GM12874 (cell line): ENCODE results near the gene IL21.

Source experiments
- CTCF ChIP-seq: IDR thresholded peaks from 2 replicates; pipeline ENCODE4 v1.5.1; 2011; ENCODE audit warnings: low read depth, mild to moderate bottlenecking, control low read depth, low read length, moderate library complexity; ENCODE audit not compliant: insufficient read depth

Gene IL21

GRCh38 chr4:122632396-122633143, 11.7 kb upstream of the IL21 start:
- TF ChIP-seq CTCF: no peak

DNA sequence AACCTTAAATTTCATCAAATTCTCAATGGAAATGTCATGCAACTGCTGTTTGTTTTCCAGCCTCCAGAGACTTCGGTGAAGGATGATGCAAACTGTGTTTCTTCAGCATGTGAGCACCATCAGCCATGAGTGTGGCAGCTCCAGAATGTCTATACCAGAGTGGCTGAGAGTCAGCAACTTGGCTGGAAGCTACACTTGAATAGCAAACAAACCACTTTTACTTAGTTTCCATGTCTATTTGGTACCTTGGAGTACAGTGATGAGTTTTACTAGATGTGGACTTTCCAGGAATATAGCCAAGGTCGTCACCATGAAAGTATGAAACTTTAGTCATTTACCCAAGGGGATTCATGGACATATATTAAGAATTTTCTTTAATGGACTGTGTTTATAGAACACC, 4.3 kb upstream of the IL21 start:
- TF ChIP-seq CTCF: no peak

DNA sequence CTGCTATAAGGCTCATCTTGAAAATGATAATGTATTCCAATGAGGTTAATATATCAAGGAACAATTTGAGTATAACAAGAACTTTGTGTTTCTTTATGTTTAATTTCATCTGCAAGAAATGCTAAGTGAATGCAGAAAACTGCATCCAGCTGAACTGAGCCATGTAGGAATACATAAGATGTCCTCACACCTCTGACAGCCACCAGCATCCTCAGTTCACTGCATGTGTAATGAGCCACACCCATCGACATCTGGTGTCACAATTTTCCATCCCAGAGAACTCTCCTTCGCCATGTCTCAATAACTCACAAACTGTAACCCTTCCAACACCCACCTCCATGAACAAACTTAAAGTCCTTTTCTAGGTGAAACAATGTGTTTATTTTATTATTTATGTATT, 3.3 kb upstream of the IL21 start:
- TF ChIP-seq CTCF: no peak

- no peak for TF ChIP-seq CTCF
Measured at GRCh38 chr4:122623637-122624166, 2.8 kb upstream of the IL21 start.

- TF ChIP-seq CTCF: no peak
Measured at GRCh38 chr4:122622400-122622799, 1.5 kb upstream of the IL21 start.

- no peak for TF ChIP-seq CTCF
Measured at GRCh38 chr4:122619611-122620010, 1.3 kb downstream of the IL21 start.

- TF ChIP-seq CTCF: no peak
Measured at GRCh38 chr4:122617597-122618593, 3.0 kb downstream of the IL21 start.
